ENCODE results near the gene TALDO1.
"Not testable (repeated sequence)": the region's sequence is repeated elsewhere in the genome, so short reads cannot be mapped to it uniquely, and the experiment has no call there.

Gene TALDO1

GRCh38 chr11:719214-720016 is 27.8 kb upstream of the TALDO1 start:
- no peak for DNase-seq

GRCh38 chr11:720017-720641 is 27.1 kb upstream of the TALDO1 start:
- DNase-seq: no peak

- DNase-seq: no peak
These were observed 26.5 kb upstream of the TALDO1 start for GRCh38 chr11:720642-721246.

GRCh38 chr11:721247-721740 is 26.0 kb upstream of the TALDO1 start:
- DNase-seq: no peak

- DNase-seq: peak; percentile 38
These were observed 25.4 kb upstream of the TALDO1 start for GRCh38 chr11:721741-722345.

- DNase-seq: no peak
These were observed 24.9 kb upstream of the TALDO1 start for GRCh38 chr11:722346-722811.

GRCh38 chr11:723120-723883 is 24.0 kb upstream of the TALDO1 start:
- peak; percentile 34 for DNase-seq

- no peak for DNase-seq
These were observed 23.1 kb upstream of the TALDO1 start for GRCh38 chr11:724049-724777.

- no peak for DNase-seq
These were observed 22.4 kb upstream of the TALDO1 start for GRCh38 chr11:724778-725386.

GRCh38 chr11:725624-726202 is 21.6 kb upstream of the TALDO1 start:
- no peak for DNase-seq

GRCh38 chr11:726278-727220 is 20.7 kb upstream of the TALDO1 start:
- peak; percentile 49 for DNase-seq

GRCh38 chr11:727281-727701 is 20.0 kb upstream of the TALDO1 start:
- no peak for DNase-seq

- DNase-seq: peak; percentile 79
These were observed 19.2 kb upstream of the TALDO1 start for GRCh38 chr11:727859-728748.

- no peak for DNase-seq
These were observed 18.3 kb upstream of the TALDO1 start for GRCh38 chr11:728901-729491.

- DNase-seq: no peak
These were observed 17.7 kb upstream of the TALDO1 start for GRCh38 chr11:729492-730074.

GRCh38 chr11:733072-733471 is 14.2 kb upstream of the TALDO1 start:
- DNase-seq: no peak

- DNase-seq: not testable (repeated sequence)
These were observed 12.7 kb upstream of the TALDO1 start for GRCh38 chr11:734541-734940.

GRCh38 chr11:737366-737765 is 9.9 kb upstream of the TALDO1 start:
- no peak for DNase-seq

All from stimulated activated CD4-positive, alpha-beta T cell treated with anti-CD3 and anti-CD28 coated beads, Interleukin-12 subunit alpha, Interleukin-12 subunit beta, amount 100 ng/mL, for 4 hours (primary cell).